ENCODE data around the gene KRT81.
"Not testable (repeated sequence)": the region's sequence is repeated elsewhere in the genome, so short reads cannot be mapped to it uniquely, and the experiment has no call there.

Gene KRT81

GRCh38 chr12:52252728-52253343 lies 38.5 kb downstream of the KRT81 start:
- Mint-ChIP-seq H3K9me3 (no peaks in the 10 kb centered on the region), H3K4me3 (no peak overlapping the region), H3K27ac (no peak overlapping the region), H3K36me3 (no peaks in the 10 kb centered on the region), H3K27me3 (peaks cover 25% of the 10 kb centered on the region), H3K4me1 (peaks cover 5% of the 10 kb centered on the region)
- ATAC-seq (ENCODE audit: low read depth) (no peak), DNase-seq (ENCODE audit: low spot score in 2 of 2) (no peak)

- not testable (repeated sequence) for H3K4me3 Mint-ChIP-seq; DNase-seq (ENCODE audit: low spot score in 2 of 2); ATAC-seq (ENCODE audit: low read depth); H3K9me3 Mint-ChIP-seq; H3K36me3 Mint-ChIP-seq; H3K4me1 Mint-ChIP-seq; H3K27ac Mint-ChIP-seq
- H3K27me3 Mint-ChIP-seq, result peaks cover 26% of the 10 kb centered on the region
Observed at GRCh38 chr12:52252175-52252615, 39.1 kb downstream of the KRT81 start.

GRCh38 chr12:52251367-52252051 lies 39.8 kb downstream of the KRT81 start:
- Mint-ChIP-seq H3K27me3 (peaks cover 24% of the 10 kb centered on the region), H3K4me3 (no peak overlapping the region)

GRCh38 chr12:52250048-52250990 lies 41.0 kb downstream of the KRT81 start:
- ATAC-seq (ENCODE audit: low read depth), result no peak
- Mint-ChIP-seq H3K27me3 (peaks cover 24% of the 10 kb centered on the region), H3K4me1 (peaks cover 5% of the 10 kb centered on the region), H3K36me3 (no peaks in the 10 kb centered on the region), H3K9me3 (no peaks in the 10 kb centered on the region), H3K4me3 (no peak overlapping the region), H3K27ac (no peak overlapping the region)
- no peak for DNase-seq (ENCODE audit: low spot score in 2 of 2)

More at GRCh38 chr12:52251367-52252051, 39.8 kb downstream of the KRT81 start:
- H3K4me1 Mint-ChIP-seq, result peaks cover 5% of the 10 kb centered on the region
- H3K27ac Mint-ChIP-seq, result no peak overlapping the region
- ATAC-seq (ENCODE audit: low read depth) (no peak), DNase-seq (ENCODE audit: low spot score in 2 of 2) (no peak)
- H3K36me3 Mint-ChIP-seq, result no peaks in the 10 kb centered on the region
- H3K9me3 Mint-ChIP-seq, result no peaks in the 10 kb centered on the region

- peaks cover 24% of the 10 kb centered on the region for H3K27me3 Mint-ChIP-seq
- peaks cover 5% of the 10 kb centered on the region for H3K4me1 Mint-ChIP-seq
- H3K36me3 Mint-ChIP-seq, result no peaks in the 10 kb centered on the region
- no peaks in the 10 kb centered on the region for H3K9me3 Mint-ChIP-seq
- ATAC-seq (ENCODE audit: low read depth) (no peak), DNase-seq (ENCODE audit: low spot score in 2 of 2) (no peak)
- no peak overlapping the region for H3K4me3 Mint-ChIP-seq
- no peak overlapping the region for H3K27ac Mint-ChIP-seq
Observed at GRCh38 chr12:52249511-52250047, 41.8 kb downstream of the KRT81 start.

- H3K9me3 Mint-ChIP-seq, result no peaks in the 10 kb centered on the region
- no peaks in the 10 kb centered on the region for H3K36me3 Mint-ChIP-seq
- H3K4me1 Mint-ChIP-seq, result peaks cover 10% of the 10 kb centered on the region
- no peak overlapping the region for H3K27ac Mint-ChIP-seq
- DNase-seq (ENCODE audit: low spot score in 2 of 2) (no peak), ATAC-seq (ENCODE audit: low read depth) (no peak)
- peaks cover 25% of the 10 kb centered on the region for H3K27me3 Mint-ChIP-seq
- H3K4me3 Mint-ChIP-seq, result no peak overlapping the region
Observed at GRCh38 chr12:52248541-52249461, 42.5 kb downstream of the KRT81 start.

GRCh38 chr12:52247622-52248540 lies 43.5 kb downstream of the KRT81 start:
- Mint-ChIP-seq H3K27me3 (peaks cover 25% of the 10 kb centered on the region), H3K4me1 (peaks cover 13% of the 10 kb centered on the region), H3K36me3 (no peaks in the 10 kb centered on the region), H3K27ac (no peak overlapping the region), H3K9me3 (no peaks in the 10 kb centered on the region), H3K4me3 (no peak overlapping the region)
- ATAC-seq (ENCODE audit: low read depth) (no peak), DNase-seq (ENCODE audit: low spot score in 2 of 2) (no peak)

- DNase-seq (ENCODE audit: low spot score in 2 of 2), result no peak
- Mint-ChIP-seq H3K27me3 (peaks cover 25% of the 10 kb centered on the region), H3K4me1 (peaks cover 13% of the 10 kb centered on the region)
Observed at GRCh38 chr12:52246720-52247621, 44.4 kb downstream of the KRT81 start.

GRCh38 chr12:52245962-52246569 lies 45.3 kb downstream of the KRT81 start:
- Mint-ChIP-seq H3K9me3 (no peaks in the 10 kb centered on the region), H3K36me3 (no peaks in the 10 kb centered on the region), H3K27ac (no peak overlapping the region), H3K27me3 (peaks cover 26% of the 10 kb centered on the region), H3K4me3 (no peak overlapping the region), H3K4me1 (peaks cover 13% of the 10 kb centered on the region)
- DNase-seq (ENCODE audit: low spot score in 2 of 2) (no peak), ATAC-seq (ENCODE audit: low read depth) (no peak)

More at GRCh38 chr12:52246720-52247621, 44.4 kb downstream of the KRT81 start:
- no peaks in the 10 kb centered on the region for H3K9me3 Mint-ChIP-seq
- no peak overlapping the region for H3K27ac Mint-ChIP-seq
- H3K36me3 Mint-ChIP-seq, result no peaks in the 10 kb centered on the region
- no peak overlapping the region for H3K4me3 Mint-ChIP-seq
- ATAC-seq (ENCODE audit: low read depth), result no peak

GRCh38 chr12:52245259-52245961 lies 45.9 kb downstream of the KRT81 start:
- Mint-ChIP-seq H3K9me3 (no peaks in the 10 kb centered on the region), H3K27me3 (peaks cover 24% of the 10 kb centered on the region), H3K27ac (no peak overlapping the region), H3K4me1 (peaks cover 13% of the 10 kb centered on the region), H3K36me3 (no peaks in the 10 kb centered on the region), H3K4me3 (no peak overlapping the region)
- no peak for DNase-seq (ENCODE audit: low spot score in 2 of 2)
- no peak for ATAC-seq (ENCODE audit: low read depth)

GRCh38 chr12:52244615-52244994 lies 46.7 kb downstream of the KRT81 start:
- H3K27me3 Mint-ChIP-seq, result peaks cover 19% of the 10 kb centered on the region
- ATAC-seq (ENCODE audit: low read depth) (no peak), DNase-seq (ENCODE audit: low spot score in 2 of 2) (no peak)
- no peak overlapping the region for H3K27ac Mint-ChIP-seq
- peaks cover 9% of the 10 kb centered on the region for H3K4me1 Mint-ChIP-seq
- H3K36me3 Mint-ChIP-seq, result no peaks in the 10 kb centered on the region
- H3K4me3 Mint-ChIP-seq, result no peak overlapping the region
- no peaks in the 10 kb centered on the region for H3K9me3 Mint-ChIP-seq
